Tracheal epithelial cell (primary cell): ENCODE results near the gene THSD8. TPM values are rescaled to one million over a fixed set of nuclear protein-coding genes. Genes with fewer than 3 reads are reported as not detected.

Experiments
- total RNA-seq: library from RNA; depleted of rRNA; stranded (reverse); fragments of >200 nt; gene quantifications from 2 replicates; pipeline ENCODE4 v1.2.1, GENCODE V29; 2014

Gene THSD8
- not detected in 2 replicates for total RNA-seq

DNA sequence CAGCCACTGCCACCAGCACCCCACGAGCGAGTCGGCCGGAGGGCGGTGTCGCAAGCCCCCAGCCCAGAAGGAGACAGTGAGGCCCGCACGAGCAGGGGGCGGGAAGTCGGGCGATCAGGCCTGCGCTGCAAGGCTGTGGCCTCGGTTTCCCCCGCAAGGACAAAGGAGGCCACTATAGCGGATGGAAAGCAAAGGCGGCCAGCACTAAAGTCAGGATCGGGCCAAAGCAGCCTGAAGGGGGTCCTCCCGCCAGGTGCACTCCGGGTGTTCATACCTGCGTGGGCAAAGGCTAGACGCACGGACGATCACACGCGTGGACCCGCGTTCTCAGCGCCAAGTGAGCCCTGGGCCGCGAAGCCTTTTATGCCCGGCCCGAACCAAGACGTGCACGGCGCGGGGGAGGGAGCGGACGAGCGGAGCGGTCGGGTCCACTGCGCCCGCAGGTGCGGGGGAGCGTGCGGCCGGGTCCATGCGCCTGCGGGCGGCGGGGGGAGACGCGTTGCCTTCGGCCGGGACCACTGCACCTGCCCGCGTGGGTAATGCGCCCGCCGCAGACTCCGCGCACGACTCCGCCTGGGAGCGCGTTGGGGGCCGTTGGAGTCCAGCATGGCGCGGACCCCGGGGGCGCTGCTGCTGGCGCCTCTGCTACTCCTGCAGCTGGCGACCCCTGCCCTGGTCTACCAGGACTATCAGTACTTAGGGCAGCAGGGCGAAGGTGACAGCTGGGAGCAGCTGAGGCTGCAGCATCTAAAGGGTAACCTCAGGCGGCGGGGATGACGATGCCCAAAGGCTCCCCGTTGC is at the start of gene THSD8, which contains the start of gene PRDX2:
TSS of gene THSD8 (plus strand) at position 604 of the 801 bp plus-strand sequence. CDS start at position 607, 3 bp downstream.
TSS of gene PRDX2 (minus strand) at position 335 of the 801 bp plus-strand sequence. CDS start 539 bp downstream, outside the sequence.

DNA sequence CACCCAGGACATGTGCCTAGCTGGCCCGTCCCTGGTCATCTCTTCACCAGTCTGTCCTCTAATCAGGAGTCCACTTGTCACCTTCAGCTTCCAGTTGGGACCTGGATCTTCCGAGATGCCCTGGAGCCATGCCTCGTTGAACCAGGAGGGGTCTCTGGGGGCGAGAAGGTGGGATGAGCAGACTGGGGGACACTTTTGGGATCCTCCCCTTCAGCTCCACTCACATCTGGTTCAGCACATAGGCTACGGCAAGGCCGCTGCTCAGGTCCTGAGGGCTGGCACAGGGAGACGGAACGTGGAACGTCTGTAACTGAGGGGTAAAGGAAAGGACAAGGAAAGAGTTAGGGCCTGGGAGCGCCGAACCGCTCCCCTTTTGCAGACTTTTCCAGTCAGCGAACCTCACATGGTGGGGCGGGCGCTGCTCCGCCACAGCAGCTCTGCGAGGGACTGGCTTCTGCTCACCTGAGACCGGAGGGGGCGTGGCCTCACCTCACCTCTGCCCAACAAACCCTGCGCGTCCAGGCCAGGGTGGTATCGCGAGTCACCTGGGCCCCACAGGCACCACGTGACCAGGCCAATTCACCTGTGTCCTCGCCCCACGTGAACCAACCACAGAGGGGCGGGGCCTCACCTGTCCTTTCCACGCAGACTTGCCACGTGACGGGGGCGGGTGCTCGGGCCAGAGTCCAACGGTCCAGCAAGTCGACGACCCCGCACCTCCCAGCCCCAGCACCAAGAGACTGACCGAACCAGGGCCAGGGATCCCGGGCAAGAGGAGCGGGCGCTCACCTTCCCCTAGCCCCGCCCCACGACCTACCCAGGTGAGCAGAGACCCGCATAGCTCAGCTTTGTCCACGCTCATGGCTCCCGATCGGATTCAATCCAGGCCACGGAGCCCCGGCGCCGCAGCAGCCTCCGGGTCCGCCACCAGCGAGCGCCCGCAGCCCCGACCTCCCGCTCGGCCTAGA is 27.0 kb upstream of the THSD8 start, which contains the start of gene HOOK2:
TSS of gene HOOK2 (minus strand) at position 965 of the 968 bp plus-strand sequence. CDS start at position 862, 103 bp downstream.

DNA sequence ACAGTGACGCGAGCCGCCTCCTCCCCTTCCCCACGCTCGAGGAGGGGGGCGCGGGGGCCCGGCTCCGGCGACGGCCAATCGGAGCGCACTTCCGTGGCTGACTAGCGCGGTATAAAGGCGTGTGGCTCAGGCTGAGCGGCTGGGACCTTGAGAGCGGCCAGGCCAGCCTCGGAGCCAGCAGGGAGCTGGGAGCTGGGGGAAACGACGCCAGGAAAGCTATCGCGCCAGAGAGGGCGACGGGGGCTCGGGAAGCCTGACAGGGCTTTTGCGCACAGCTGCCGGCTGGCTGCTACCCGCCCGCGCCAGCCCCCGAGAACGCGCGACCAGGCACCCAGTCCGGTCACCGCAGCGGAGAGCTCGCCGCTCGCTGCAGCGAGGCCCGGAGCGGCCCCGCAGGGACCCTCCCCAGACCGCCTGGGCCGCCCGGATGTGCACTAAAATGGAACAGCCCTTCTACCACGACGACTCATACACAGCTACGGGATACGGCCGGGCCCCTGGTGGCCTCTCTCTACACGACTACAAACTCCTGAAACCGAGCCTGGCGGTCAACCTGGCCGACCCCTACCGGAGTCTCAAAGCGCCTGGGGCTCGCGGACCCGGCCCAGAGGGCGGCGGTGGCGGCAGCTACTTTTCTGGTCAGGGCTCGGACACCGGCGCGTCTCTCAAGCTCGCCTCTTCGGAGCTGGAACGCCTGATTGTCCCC is 10.4 kb upstream of the THSD8 start, which contains the start of gene JUNB:
TSS of gene JUNB (plus strand) at position 142 of the 706 bp plus-strand sequence. CDS start at position 428, 286 bp downstream.

DNA sequence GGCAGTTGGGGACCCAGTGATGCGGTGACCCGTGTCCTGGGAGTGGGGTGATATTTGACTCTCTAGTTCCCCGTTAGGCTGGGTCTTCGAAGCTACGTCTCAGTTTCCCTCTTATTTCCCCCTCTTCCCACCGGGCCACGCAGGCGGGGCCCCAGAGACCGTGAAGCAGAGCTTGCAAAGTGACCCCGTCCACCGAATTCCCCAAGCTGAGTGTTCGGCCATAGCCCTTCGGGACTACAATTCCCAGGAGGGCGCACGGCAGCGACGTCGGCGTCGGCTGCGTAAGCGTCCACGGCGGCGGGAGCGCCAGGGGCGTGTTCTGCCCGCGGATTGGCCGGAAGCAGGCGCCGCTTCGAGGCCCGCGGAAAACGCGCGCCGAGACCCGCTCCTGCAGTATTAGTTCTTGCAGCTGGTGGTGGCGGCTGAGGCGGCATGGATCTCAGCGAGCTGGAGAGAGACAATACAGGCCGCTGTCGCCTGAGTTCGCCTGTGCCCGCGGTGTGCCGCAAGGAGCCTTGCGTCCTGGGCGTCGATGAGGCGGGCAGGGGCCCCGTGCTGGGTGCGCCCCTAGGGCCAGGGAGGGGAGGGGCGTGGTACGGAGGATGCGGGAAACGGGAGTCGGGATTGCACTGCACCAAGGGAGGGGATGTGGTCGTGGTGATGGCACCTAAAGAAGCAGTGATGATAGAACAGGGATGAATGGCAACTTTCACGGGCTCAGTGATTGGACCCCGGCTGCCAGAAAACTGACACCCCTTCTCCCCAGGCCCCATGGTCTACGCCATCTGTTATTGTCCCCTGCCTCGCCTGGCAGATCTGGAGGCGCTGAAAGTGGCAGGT is 4.6 kb downstream of the THSD8 start, which contains the start of gene RNASEH2A:
TSS of gene RNASEH2A (plus strand) at position 343 of the 840 bp plus-strand sequence. CDS start at position 433, 90 bp downstream.

DNA sequence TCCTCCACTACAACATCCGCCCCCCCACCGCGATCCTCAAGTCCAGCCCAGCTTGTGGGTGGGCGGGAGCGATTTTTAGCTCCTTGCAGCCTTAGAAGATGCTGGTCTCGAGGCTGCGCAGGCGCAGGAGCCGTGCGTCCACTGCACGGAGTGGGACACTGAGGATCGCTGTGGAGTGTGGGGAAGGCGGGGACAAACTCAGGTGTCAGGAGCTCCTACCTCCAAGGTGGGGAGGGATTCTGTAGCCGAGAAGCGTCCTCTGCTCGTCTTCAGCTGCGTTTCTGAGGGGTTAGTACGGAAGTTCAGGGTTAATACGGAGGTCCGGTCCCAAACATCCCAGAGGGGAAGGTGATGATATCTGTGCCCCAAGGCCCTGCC is 32.7 kb downstream of the THSD8 start, which contains the start of gene RTBDN:
TSS of gene RTBDN (minus strand) at position 14 of the 378 bp plus-strand sequence. CDS start 4,600 bp downstream, outside the sequence.

DNA sequence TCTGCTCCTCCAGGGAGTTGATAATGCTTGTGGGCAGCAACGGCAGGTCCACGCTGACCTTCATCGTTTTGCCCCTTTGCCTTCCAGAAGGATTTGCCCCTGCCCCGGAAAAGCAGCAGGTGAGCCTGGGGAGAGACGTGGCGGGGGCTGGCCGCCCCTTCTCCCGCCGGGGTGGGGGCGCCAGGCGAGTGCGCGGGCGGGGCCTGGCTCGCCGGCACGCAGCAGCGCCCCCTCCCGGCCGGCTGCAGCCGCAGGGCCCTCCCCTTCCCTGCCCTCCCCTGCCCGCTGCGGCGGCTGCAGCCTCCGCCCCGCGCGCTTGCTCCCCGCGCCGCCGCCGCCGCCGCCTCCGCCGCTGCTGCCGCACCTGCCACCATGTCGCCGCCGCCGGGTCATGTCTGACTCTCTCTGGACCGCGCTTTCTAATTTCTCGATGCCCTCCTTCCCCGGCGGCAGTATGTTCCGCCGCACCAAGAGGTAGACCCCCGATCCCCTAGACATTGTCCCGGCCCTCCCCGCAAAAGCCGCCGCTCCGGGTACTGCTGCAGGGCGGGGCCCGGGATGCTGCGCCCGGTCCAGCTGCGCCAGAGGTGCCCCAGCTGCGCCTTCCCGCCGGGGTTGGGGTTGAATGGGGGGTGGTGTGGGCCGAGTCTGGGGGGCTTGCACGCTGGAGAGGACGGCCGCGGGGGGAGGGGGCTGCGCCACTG is 36.5 kb downstream of the THSD8 start, which contains the start of gene MAST1:
TSS of gene MAST1 (plus strand) at position 334 of the 704 bp plus-strand sequence. CDS start at position 392, 58 bp downstream.

Other genes starting within 250 kb of the THSD8 start
- gene ZNF490, start 191.3 kb upstream of the THSD8 start, total RNA-seq = 7.0 and 7.7 TPM in 2 replicates
- 7.2 and 13.6 TPM in 2 replicates for gene ZNF791, start 191.1 kb upstream of the THSD8 start, total RNA-seq
- gene MAN2B1, start 135.3 kb upstream of the THSD8 start, total RNA-seq = 42.8 and 58.8 TPM in 2 replicates
- gene WDR83, start 135.3 kb upstream of the THSD8 start, total RNA-seq = 6.3 and 11.7 TPM in 2 replicates
- gene DHPS, start 120.2 kb upstream of the THSD8 start, total RNA-seq = 63.4 and 72.7 TPM in 2 replicates
- not detected in 2 replicates for gene GNG14, start 114.1 kb upstream of the THSD8 start, total RNA-seq
- 8.2 and 8.7 TPM in 2 replicates for gene FBXW9, start 105.4 kb upstream of the THSD8 start, total RNA-seq
- gene TNPO2, start 78.1 kb upstream of the THSD8 start, total RNA-seq = 28.4 and 29.4 TPM in 2 replicates
- 110 and 143 TPM in 2 replicates for gene TRIR, start 67.4 kb upstream of the THSD8 start, total RNA-seq
- gene GET3, start 64.6 kb upstream of the THSD8 start, total RNA-seq = 72.9 and 77.6 TPM in 2 replicates
- not detected in 2 replicates for gene BEST2, start 50.3 kb upstream of the THSD8 start, total RNA-seq
- gene HOOK2, start 26.5 kb upstream of the THSD8 start, total RNA-seq = 40.9 and 52.3 TPM in 2 replicates
- 221 and 311 TPM in 2 replicates for gene JUNB, start 10.6 kb upstream of the THSD8 start, total RNA-seq
- 178 and 246 TPM in 2 replicates for gene PRDX2, start 269 bp upstream of the THSD8 start, total RNA-seq
- gene RNASEH2A, start 4.5 kb downstream of the THSD8 start, total RNA-seq = 9.2 and 14.7 TPM in 2 replicates
- not detected in 2 replicates for gene RTBDN, start 32.5 kb downstream of the THSD8 start, total RNA-seq
- 0.43 and 1.4 TPM in 2 replicates for gene MAST1, start 36.4 kb downstream of the THSD8 start, total RNA-seq
- 25.8 and 48.2 TPM in 2 replicates for gene DNASE2, start 79.4 kb downstream of the THSD8 start, total RNA-seq
- 0.24 TPM in 1 of 2 replicates, not detected in the other for gene KLF1, start 85.1 kb downstream of the THSD8 start, total RNA-seq
- gene GCDH, start 89.1 kb downstream of the THSD8 start, total RNA-seq = 21.5 and 28.9 TPM in 2 replicates
- gene SYCE2, start 117.2 kb downstream of the THSD8 start, total RNA-seq = not detected in 2 replicates
- 77.2 and 78.3 TPM in 2 replicates for gene FARSA, start 131.6 kb downstream of the THSD8 start, total RNA-seq
- gene CALR, start 136.5 kb downstream of the THSD8 start, total RNA-seq = 522 and 1,123 TPM in 2 replicates
- gene RAD23A, start 143.8 kb downstream of the THSD8 start, total RNA-seq = 71.6 and 126 TPM in 2 replicates
- 16.8 and 22.9 TPM in 2 replicates for gene GADD45GIP1, start 155.2 kb downstream of the THSD8 start, total RNA-seq
- 0.24 TPM in 1 of 2 replicates, not detected in the other for gene DAND5, start 167.5 kb downstream of the THSD8 start, total RNA-seq
- 8.7 and 16.6 TPM in 2 replicates for gene NFIX, start 193.4 kb downstream of the THSD8 start, total RNA-seq